ENCODE measurements around the gene ZNF778.

ZNF778 gene

GRCh38 chr16:89194340-89195311, 22.9 kb upstream of the ZNF778 start:
- no peak for FAIRE-seq

- FAIRE-seq: no peak
Measured at GRCh38 chr16:89195521-89196171, 21.9 kb upstream of the ZNF778 start.

GRCh38 chr16:89197033-89197632, 20.4 kb upstream of the ZNF778 start:
- no peak for FAIRE-seq

GRCh38 chr16:89197633-89198416, 19.7 kb upstream of the ZNF778 start:
- no peak for FAIRE-seq

GRCh38 chr16:89198417-89199240, 18.9 kb upstream of the ZNF778 start:
- FAIRE-seq: no peak

- no peak for FAIRE-seq
Measured at GRCh38 chr16:89199241-89200123, 18.0 kb upstream of the ZNF778 start.

GRCh38 chr16:89200124-89200849, 17.2 kb upstream of the ZNF778 start, which contains the start of gene SLC22A31:
TSS of gene SLC22A31 (minus strand) at chr16:89200537. CDS start at chr16:89200501, 36 bp downstream.
- FAIRE-seq: no peak

- no peak for FAIRE-seq
Measured at GRCh38 chr16:89200850-89201411, 16.6 kb upstream of the ZNF778 start.

- FAIRE-seq: no peak
Measured at GRCh38 chr16:89201439-89202377, 15.8 kb upstream of the ZNF778 start.

- no peak for FAIRE-seq
Measured at GRCh38 chr16:89202422-89203215, 14.9 kb upstream of the ZNF778 start.

GRCh38 chr16:89207993-89208392, 9.5 kb upstream of the ZNF778 start:
- FAIRE-seq: no peak

GRCh38 chr16:89209522-89210044, 7.9 kb upstream of the ZNF778 start:
- no peak for FAIRE-seq

GRCh38 chr16:89210165-89210903, 7.2 kb upstream of the ZNF778 start:
- FAIRE-seq: no peak

- FAIRE-seq: no peak
Measured at GRCh38 chr16:89210904-89211515, 6.5 kb upstream of the ZNF778 start.

- no peak for FAIRE-seq
Measured at GRCh38 chr16:89216315-89217137, 977 bp upstream of the ZNF778 start.

GRCh38 chr16:89217138-89217387, 440 bp upstream of the ZNF778 start:
- FAIRE-seq: no peak
